CD1c-positive myeloid dendritic cell (primary cell): ENCODE measurements around the gene INSR.
"Not testable (repeated sequence)": the region's sequence is repeated elsewhere in the genome, so short reads cannot be mapped to it uniquely, and the experiment has no call there.

Source experiments
- DNase-seq: peaks from one replicate; pipeline ENCODE4 v3.0.0-alpha.2; 2016; ENCODE audit errors: extremely low spot score

The INSR gene

DNA sequence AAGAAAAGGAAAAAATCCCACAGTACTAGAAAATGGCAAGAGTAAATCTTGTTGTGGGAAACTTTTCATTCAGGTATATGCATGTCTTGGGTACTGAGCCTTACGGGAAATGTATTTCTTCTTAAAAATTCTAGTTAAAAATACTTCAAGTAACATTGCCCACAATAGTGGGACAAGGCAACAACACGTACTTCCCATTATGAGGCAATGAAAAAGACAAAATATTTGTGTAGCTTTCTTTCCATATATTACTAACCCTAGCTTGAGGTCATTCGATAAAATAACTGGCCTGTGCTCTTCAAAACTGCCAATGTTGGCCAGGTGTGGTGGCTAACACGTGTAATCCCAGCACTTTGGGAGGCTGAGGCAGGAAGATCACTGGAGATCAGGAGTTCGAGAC lies 99.2 kb downstream of the INSR start:
- DNase-seq = no peak

DNA sequence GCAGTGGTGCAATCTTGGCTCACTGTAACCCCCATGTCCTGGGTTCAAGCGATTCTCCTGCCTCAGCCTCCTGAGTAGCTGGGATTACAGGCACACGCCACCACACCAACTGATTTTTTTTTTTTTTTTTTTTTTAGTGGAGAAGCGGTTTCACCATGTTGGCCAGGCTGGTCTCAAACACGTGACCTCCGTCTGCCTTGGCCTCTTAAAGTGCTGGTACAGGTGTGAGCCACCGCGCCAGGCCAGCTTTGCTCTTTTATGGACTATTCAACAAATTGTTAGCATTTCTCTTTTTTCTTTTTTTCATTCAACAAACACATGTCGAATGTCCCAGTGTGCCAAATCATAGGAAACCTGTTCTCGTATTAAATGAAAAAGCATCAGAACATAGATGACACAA lies 99.6 kb downstream of the INSR start:
- no peak for DNase-seq

DNA sequence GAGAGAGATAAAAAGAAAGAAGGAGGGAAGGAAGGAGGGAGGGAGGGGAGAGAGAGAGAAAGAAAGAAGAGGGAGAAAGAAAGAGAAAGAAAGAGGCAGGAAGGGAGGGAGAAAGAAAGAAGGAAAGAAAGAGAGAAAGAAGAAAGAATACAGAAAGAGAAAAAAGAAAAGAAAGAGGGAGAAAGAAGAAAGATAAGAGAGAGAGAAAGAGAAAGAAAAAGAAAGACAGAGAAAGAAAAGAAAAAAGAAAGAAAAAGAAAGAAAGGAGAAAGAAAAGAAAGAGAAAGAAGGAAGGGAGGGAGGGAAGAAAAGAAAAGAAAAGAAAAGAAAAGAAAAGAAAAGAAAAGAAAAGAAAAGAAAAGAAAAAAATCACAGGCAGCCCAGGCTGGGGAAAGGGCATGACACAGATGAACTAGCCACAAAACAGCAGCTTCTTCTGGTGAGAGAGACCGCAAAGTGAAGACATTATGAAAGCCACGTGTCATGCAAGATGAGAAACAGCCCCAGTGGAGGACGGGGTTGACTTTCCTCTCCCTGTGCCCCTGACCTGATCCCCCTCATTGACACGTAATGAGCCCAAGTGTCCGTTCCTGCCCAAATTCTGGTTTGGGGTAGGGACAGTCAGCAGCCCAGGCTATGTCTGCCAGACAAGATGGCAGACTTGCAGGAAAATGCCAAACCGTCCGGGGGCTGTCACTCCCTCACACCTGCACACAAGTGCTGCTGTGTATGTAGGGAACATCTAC lies 102.1 kb downstream of the INSR start:
- peak; percentile 38 for DNase-seq

DNA sequence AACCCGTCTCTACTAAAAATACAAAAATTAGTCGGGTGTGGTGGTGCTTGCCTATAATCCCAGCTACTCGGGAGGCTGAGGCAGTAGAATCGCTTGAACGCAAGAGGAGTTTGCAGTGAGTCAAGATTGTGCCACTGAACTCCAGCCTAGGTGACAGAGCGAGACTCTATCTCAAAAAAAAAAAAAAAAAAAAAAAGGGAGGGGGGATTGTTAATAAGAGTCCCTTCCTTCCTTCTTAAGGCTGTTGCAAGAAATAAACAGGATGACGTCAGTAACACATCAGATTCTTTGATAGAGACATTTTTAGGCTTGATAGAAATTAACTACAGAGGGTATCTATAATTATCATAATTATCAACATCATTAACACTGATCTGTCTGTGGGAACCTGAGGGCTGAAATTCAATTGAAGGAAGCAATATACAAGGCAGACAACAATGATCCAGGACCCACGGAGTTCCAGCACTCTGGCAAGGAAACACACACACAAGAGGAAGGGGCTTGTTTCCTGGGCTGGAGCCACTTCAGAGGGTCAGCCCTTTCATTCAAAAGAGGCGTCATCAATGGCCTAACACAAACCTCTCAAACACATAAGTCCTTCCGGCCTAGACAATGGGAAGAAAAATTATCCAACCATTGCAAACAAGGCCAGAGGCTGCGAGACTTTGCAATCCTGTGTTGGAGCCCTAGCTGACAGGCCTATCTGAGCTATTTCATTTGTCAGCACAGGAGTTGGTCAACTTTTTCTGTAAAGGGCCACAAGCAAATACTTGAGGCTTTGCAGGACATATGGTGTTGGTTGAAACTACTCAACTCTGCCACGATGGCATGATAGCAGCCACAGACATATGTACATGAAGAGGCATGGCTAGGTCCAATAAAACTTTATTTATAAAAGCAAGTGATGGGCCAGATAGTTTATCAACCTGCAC lies 105.2 kb downstream of the INSR start:
- no peak for DNase-seq

DNA sequence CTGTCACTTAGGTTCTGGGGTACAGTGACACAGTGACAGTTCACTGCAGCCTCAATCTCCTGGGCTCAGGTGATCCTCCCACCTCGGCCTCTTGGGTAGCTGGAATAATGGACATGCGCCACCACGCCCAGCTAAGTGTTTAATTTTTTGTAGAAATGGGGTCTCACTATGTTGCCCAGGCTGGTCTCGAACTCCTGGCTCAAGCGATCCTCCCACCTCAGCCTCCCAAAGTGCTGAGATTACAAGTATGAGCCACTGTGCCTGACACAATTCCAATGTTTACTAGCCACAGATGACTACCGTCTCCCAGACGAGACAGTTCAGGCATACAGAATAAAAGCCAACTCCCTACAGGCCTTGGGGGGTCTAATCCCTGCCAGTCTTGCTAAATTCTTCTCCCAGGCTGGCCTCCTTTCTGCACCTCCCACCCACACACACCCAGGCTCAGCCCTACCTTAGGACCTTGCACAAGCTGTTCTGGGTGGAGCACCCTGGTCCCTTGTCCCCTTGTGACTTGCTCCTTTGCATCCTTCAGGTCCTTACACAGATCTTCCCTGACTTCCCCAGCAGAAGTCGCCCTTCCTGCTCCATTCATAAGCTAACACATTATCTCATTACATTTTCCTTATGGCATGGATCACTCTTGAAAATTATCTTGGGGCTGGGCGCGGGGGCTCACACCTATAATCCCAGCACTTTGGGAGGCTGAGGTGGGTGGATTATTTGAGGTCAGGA lies 106.4 kb downstream of the INSR start:
- DNase-seq = no peak

DNA sequence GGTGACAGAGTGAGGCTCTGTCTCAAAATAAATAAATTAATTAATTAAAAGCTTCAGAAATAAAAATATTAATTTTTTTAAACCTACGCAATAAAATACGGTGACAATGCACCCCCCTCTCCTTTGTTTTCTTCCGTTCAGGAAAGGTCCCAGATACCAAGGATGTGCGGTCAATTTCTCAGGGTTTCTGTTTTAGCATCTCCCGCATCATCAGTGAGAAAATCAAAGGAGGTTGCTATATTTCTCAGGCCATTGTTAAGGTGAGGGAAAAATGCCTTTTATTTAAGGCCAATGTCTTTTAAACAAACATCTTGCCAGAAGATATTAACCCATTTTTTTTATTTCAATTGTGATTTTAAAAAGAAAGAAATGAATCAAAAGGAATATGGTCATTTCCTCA lies 111.7 kb downstream of the INSR start:
- DNase-seq = no peak

DNA sequence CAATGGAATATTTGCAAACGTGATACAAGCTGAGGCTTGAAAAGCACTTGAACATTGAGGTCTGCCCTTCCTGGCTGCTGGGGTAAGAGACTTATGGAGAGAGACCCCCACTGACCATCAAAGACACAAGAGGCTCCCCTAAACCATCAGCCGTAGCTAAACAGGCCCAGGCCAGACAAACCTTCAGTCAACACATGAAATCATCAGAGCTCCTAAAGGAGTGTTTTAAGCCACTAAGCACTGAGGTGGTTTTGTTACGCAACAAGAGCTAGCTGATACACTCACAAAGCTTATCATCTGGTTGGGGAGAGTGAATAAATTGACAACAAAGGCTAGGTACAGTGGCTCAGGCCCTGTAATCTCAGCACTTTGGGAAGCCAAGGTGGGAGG lies 114.3 kb downstream of the INSR start:
- DNase-seq = no peak

DNA sequence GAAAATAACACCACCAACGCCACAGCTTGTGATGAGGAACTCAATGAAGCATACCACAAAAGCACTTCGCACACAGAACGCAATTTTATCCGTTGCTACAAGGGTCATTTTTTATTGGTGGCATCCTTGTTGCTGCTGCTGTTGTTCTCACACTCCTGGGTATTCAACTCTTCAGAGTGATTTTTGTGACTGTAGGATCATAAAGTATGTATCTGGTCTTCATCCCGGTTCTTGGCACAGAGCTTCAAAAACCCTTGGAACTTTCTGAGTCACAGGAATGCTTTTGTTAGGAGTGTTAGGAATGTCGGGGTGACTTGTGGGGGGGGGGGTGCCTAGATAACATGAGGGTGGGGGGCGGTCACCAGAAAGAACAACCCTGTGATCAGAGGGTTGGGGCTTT lies 116.3 kb downstream of the INSR start:
- no peak for DNase-seq

DNA sequence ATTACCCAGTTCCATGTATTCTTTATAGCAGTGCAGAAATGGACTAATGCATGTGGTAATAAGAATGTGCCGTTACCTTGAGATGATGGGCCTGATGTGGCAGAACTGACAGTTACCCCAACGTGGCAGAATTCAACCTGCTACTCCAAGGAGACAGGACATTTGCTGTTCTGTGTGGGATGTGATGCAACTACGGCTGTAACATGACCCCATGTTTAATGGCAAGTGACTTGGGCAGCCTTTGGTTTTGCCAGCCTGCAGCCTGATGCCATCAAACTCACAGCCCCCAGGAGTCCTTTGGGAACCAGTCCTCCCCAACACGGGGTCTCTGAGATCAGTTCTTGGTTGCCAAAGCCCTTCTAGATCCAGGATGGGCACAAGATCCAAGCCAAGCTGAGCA lies 117.4 kb downstream of the INSR start:
- DNase-seq = no peak

DNA sequence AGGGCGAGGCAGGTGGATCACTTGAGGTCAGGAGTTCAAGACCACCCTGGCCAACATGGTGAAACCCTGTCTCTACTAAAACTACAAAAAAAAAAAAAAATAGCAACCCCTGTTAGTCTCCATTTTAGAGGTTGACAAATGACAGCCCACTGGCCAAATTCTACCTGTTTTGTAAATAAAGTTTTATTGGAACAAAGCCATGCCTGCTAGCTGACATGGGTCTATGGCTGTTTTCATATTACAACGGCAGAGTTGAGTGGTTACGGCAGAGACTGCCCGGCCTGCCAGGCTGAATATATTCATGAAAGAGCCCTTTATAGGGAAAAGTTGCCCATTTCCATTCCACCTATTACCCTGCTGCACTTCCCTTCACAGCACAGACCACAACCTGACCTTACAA lies 121.4 kb downstream of the INSR start:
- no peak for DNase-seq

DNA sequence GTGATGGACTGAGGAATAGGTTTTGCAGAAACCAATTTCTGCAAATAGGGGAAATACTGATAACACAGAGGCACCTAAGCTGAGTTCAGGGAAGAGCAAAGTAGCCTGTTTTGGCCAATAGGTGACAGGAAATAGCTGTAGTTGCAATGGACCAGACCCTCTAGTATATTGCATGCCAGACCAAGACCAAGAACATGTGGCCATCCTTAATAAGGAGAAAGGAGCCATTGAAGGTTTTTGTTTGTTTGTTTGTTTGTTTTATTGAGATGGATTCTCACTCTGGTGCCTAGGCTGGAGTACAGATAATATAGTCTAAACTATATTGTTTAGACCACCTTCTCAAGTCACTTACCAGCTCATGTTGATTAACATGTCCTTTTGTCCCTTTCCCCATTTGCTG lies 123.2 kb downstream of the INSR start:
- no peak for DNase-seq

DNA sequence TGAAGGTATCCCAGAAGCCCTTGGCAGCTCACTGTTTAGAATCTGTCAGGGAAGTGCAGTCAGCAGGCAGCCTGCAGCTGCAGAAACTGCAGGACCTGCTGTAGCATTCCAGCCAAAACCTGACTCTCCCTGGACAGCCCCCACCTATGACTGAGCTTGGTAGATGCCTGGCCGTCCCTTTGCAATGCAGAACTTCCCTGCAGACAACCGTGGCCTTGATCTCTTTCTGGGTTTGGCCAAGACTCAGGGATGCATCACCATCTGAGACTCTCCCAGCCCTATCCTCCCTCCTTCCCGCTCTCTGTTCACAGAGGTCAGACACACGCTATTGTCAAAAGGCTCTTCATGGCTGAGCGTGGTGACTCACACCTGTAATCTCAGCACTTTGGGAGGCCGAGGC lies 125.3 kb downstream of the INSR start:
- no peak for DNase-seq

DNA sequence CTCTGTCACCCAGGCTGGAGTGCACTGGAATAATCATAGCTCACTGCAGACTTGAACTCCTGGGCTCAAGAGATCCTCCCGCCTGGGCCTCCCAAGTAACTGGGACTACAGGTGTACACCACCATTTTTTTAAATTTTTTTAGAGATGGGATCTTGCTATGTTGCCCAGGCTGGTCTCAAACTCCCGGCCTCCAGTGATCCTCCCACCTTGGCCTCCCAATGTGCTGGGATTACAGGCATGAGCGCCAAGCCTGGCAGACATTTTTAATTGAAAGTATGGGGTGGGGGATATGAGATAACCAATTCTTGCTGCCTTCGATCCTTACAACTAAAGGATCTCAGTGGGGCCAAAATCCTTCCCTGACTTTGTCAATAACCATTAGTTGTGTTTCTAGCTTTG lies 132.9 kb downstream of the INSR start:
- no peak for DNase-seq

DNA sequence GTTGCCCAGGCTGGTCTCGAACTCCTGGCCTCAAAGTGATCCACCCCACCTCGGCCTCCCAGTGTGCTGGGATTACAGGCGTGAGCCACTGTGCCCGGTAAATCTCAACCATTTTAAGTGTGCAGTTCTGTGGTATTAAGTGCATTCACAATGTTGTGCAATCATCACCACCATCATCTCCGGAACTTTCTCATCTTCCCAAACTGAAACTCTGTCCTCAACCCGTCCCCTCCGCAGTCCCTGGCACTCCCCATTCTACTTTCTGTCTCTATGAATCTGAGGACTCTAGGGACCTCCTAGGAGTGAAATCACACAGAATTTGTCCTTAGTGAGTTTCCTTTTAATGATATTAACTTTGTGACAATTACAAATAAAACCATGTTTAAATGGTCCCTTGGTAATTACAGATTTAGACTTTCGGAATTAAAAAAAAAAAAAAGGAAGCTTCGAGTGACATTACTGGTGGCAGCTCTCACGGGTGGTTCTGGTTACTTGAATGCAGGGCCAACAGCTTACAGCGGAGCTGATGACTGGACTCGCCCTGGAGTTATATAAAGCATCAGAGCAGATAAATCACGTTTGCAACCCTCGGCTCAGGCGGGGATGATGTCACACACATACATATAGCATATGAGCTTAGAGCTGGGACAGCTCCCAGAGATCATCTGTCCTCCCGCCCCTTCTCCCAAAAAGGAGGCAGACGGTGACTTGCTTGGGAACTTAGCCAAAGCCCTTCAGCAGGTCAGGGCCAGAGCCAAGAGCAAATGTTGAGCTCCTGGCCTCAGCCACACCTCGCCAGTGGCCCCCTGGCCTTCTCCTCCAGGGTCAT lies 134.9 kb downstream of the INSR start:
- peak; percentile 74 for DNase-seq

DNA sequence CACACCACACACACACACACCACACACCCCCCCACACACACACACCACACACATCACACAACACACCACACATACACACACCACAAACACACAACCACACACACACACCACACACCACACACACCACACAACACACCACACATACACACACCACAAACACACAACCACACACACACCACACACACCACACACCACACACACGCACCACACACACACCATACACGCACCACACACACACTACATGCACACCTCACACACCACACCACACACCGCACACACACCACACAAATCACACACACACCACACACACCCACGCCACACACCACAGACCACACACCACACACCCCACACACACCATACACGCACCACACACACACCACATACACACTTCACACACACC lies 141.2 kb downstream of the INSR start:
- no peak for DNase-seq

DNA sequence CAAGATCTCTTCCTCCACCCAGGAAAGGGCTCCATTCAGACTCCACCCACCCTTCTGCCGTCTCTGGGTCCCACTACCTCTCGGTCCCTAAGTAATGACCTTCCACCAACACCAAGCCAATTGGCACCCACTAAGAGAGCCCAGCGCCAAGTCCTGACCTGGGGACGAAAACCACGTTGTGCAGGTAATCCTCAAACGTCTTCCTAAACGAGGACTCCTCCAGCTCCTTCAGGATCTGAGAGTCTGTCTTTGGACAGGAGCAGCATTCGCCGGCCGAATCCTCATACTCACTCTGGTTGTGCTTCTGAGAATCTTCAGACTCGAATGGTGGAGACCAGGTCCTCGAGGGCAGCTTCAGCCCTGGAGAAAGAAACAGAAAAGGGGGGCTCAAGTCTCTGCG lies 141.6 kb downstream of the INSR start:
- no peak for DNase-seq

DNA sequence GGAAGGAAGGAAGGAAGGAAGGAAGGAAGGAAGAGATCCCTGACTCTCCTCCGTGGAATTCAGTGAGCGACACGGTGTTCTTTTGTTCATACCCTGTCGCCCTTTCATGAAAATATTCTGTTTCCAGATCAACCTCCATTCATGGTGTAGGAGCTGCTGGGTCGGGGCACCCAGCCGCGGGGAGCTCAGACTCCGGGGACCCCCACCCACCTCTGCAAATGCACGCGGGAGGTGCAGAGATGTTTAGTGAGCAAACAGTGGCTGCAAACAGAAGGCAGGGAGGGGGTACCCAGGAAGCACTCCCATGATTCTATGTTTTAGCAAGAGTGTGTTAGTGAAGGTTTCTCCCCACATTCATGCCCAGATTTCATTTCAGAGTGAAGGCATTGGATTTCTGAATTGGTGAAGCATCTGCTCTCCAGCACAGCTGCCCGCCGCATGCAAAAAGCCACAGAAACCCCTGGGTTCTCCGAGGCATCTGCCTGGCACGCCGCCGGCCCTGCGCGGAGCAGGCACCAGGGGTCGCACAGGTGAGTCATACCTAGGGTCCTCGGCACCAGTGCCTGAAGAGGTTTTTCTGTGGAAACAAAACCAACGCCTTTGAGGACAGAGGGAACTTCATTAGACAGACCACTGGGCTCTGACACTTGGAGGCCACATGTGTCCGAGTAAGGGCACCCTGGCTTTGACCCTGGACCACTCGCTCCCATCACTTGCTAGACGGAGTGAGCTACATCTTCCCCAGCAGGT lies 144.1 kb downstream of the INSR start:
- DNase-seq = no peak

DNA sequence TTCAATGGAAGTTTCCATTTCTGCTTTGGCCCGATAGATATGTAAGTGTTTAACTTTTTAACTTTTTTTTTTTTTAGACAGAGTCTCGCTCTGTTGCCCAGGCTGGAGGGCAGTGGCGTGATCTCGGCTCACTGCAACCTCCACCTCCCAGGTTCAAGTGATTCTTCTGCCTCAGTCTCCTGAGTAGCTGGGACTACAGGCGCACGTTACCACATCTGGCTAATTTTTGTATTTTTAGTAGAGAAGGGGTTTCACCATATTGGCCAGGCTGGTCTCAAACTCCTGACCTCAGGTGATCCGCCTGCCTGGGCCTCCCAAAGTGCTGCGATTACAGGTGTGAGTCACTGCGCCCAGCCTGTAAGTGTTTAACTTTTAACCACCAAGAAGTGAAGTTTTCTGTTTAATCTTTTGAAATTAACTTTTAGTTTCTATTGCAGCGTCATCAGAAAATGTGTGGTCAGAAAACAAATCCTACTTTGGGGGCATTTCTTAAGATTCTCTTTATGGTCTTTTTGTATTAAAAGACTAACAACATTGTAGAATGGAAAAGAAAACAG lies 147.0 kb downstream of the INSR start:
- DNase-seq = not testable (repeated sequence)

DNA sequence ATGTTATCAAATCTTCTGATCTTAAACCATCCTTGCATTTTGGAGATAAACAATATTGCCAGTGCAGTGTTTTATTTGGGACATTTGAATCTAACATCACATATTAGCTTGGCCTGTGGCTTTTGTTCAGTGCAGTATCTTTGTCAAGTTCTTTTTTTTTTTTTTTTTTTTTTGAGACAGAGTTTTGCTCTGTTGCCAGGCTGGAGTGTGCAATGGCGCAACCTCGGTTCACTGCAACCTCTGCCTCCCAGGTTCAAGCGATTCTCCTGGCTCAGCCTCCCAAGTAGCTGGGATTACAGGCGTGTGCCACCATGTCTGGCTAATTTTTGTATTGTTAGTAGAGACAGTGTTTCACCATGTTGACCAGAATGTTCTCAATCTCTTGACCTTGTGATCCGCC lies 148.1 kb downstream of the INSR start:
- peak; percentile 4 for DNase-seq

DNA sequence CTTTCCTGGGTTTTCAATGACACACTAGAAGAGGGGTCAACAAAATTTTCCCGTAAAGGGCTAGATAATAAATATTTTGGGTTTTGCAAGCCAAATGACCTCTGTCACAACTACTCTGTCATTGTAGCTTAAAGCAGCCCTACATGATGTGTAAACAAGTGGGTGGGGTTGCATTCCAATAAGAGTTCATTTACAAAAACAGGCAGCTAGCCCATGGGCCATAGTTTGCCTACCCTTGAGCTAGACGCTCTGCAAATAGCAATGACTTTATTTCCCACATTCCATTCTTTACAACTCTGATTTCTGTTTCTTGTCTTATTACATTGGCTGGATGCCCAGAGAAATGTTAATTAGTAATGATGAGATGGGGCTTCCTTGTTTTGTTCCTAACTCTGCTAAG lies 148.7 kb downstream of the INSR start:
- DNase-seq = no peak

DNA sequence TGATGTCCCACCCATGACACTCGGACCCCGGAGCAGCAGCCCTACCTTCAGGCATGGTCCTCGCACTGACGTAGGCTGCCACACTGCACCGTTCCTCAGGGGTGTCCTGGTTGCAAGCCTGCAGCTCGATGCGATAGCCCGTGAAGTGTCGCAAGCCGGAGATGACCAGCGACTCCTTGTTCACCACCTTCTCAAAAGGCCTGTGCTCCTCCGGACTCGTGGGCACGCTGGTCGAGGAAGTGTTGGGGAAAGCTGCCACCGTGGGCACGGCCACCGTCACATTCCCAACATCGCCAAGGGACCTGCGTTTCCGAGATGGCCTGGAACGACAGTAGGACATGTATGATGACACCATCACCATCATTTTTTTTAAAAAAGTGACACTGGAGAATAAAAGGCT lies 151.4 kb downstream of the INSR start:
- DNase-seq = no peak
